ENCODE measurements around the gene NUP210L.

NUP210L gene

DNA sequence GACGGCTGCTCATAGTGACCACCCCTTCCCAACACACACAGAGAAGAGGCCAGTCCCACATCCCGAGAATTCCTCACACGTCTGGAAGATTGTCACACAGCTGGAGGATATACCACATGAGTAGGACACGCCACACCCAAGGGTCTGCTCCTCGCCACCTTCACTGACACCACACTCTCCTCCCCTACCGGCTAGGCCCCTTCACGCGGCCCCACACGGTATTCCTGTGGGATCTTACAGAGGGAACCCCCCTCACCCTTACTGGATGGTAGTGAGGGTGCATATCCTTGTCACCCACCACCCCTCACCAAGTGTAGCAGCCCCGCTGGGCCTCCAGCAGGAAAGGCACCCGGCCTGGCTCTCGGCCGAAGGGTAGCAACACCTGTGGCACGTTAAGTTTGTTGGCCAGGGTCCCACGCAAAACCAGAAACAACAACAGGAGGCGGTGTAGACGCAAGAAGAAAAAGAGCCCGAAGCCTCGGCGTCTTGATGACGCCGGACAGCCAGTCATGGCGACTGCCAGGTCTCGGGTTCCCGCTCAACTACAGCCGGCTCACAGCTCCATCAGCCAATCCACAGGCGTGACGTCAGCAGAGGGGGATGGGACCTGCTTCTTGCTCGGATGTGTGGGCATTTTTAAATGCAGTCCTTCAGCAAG is at the start of gene NUP210L:
TSS of gene NUP210L (minus strand) at position 540 of the 658 bp plus-strand sequence.
- no peak within 1 kb of the TSS for H3K9ac ChIP-seq (ENCODE audit: low read depth in 1 of 2, low read length in 2 of 2)
- peaks cover 18 to 36% of the 10 kb centered on the region in 2 donors for H3K36me3 ChIP-seq (ENCODE audit: control insufficient read depth in 2 of 2, insufficient read depth in 2 of 2, low read length in 2 of 2)
- H3K9me3 ChIP-seq (ENCODE audit: control insufficient read depth in 2 of 2, low read length in 2 of 2), result no peaks in the 10 kb centered on the region
- no peaks in the 10 kb centered on the region for H3K27me3 ChIP-seq (ENCODE audit: control insufficient read depth in 2 of 2, insufficient read depth in 2 of 2, low read length in 2 of 2)
- H3K4me1 ChIP-seq (ENCODE audit: control insufficient read depth in 2 of 2, insufficient read depth in 2 of 2, low read length in 2 of 2), result peaks cover 4 to 7% of the 10 kb centered on the region in 2 donors
- H3K4me3 ChIP-seq (ENCODE audit: low read length in 2 of 2), result peak within 1 kb of the TSS in 1 of 2 donors; percentile 7
- H3K27ac ChIP-seq (ENCODE audit: low read depth in 2 of 2, low read length in 2 of 2), result peak within 1 kb of the TSS; percentile 3 to 63

DNA sequence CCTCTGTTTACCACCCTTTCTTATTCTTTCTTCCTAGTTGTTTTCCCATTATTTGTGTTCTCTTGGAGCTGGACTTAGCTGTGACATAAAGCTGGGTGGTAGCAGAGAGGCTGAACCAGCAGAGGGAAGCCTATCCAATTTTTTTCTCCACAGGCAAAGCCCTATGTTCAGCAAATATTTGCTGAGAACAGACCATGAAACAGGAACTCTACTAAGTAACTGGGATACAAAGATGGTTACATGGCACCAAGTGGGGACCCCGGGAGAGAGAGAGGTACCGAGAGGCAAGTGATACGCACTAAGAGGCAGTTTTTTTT is 44.6 kb upstream of the NUP210L start:
- Histone ChIP-seq H3K4me1 (ENCODE audit: control insufficient read depth in 2 of 2, insufficient read depth in 2 of 2, low read length in 2 of 2) (no peaks in the 10 kb centered on the region), H3K4me3 (ENCODE audit: low read length in 2 of 2) (peak overlapping the region in 1 of 2 donors; percentile 32), H3K27ac (ENCODE audit: low read depth in 2 of 2, low read length in 2 of 2) (no peak overlapping the region), H3K27me3 (ENCODE audit: control insufficient read depth in 2 of 2, insufficient read depth in 2 of 2, low read length in 2 of 2) (no peaks in the 10 kb centered on the region), H3K9ac (ENCODE audit: low read depth in 1 of 2, low read length in 2 of 2) (no peak overlapping the region), H3K36me3 (ENCODE audit: control insufficient read depth in 2 of 2, insufficient read depth in 2 of 2, low read length in 2 of 2) (no peaks in the 10 kb centered on the region), H3K9me3 (ENCODE audit: control insufficient read depth in 2 of 2, low read length in 2 of 2) (no peaks in the 10 kb centered on the region)

DNA sequence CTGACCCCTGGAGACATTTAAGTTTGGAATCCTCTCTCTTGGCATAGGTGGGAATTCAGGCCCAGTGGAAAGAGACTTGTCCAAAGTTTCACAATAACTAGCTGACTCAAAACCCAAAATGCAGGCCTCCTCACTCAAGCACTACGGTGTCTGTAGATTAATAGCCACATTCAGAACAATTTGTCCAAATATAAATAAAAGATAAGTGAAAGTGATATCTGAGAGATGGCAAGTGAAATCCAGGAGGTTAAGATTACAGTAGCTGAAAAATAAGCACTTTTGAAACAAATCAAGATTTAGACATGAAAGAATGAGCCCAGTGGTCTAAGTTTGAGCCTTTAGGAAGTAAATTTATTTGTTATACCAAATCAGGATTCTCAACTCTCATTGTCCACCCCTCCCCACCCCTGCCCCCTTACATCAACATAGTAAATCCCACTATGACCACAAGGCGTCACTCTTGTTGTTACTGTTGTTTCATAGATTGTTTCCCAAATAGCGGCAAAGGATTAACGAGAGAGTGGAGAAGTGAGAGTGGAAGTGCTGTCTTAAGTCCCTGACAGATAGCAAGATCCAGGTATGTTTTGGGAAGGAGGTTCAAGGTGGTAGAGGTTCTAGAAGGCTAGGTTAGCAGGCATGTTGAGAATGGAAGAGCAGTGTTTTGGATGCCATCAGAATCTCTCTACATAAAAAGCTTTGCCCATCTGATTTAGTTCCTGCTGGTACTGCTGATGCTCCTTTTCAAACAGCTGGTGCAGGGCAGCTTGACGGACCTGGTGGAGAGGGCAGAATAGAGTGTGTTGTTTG is 44.1 kb upstream of the NUP210L start:
- Histone ChIP-seq H3K4me3 (ENCODE audit: low read length in 2 of 2) (peak overlapping the region in 1 of 2 donors; percentile 32), H3K27ac (ENCODE audit: low read depth in 2 of 2, low read length in 2 of 2) (no peak overlapping the region), H3K9ac (ENCODE audit: low read depth in 1 of 2, low read length in 2 of 2) (peak overlapping the region in 1 of 2 donors; percentile 7), H3K27me3 (ENCODE audit: control insufficient read depth in 2 of 2, insufficient read depth in 2 of 2, low read length in 2 of 2) (no peaks in the 10 kb centered on the region), H3K9me3 (ENCODE audit: control insufficient read depth in 2 of 2, low read length in 2 of 2) (no peaks in the 10 kb centered on the region), H3K4me1 (ENCODE audit: control insufficient read depth in 2 of 2, insufficient read depth in 2 of 2, low read length in 2 of 2) (no peaks in the 10 kb centered on the region), H3K36me3 (ENCODE audit: control insufficient read depth in 2 of 2, insufficient read depth in 2 of 2, low read length in 2 of 2) (no peaks in the 10 kb centered on the region)

DNA sequence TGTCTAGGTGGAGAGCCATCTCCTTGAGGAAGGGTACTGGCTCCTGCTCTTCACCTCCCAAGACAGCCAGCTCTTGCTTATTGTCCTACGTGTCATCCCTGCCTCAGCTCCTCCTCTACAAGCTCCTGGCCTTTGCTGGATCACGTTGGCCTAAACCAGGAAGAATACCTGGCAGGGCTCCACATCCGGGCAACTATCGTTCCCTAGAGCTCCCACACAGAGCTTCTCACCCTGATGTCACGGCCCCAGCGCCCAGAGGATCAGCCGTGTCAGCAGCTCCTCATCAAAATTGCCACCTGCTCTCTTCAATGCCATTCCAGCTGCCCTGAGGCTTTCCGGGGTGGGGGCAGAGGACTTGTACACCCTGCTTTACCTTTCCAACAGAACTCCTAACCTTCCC is 38.9 kb upstream of the NUP210L start:
- H3K27ac ChIP-seq (ENCODE audit: low read depth in 2 of 2, low read length in 2 of 2), result no peak overlapping the region

DNA sequence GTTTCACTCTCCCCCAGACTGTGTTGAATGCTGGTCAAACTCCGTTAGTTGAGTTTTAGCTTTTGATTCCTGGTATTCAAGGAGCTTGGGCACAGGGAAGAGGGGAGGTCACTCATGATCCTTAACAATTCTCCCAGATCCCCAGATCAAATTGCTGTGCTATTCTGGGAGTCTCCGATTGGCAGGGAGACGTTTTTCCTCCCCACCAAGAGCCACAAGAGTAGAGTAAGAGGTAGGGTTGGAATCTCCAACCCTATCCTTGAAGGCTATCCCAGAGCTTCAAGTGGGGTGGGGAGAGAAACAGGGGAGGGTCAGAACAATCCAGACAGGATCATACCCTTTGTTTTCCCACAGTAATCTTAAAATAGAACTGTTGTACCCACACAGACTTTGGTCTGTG is 37.6 kb upstream of the NUP210L start:
- H3K9ac ChIP-seq (ENCODE audit: low read depth in 1 of 2, low read length in 2 of 2), result no peak overlapping the region
- no peak overlapping the region for H3K27ac ChIP-seq (ENCODE audit: low read depth in 2 of 2, low read length in 2 of 2)
- no peaks in the 10 kb centered on the region for H3K9me3 ChIP-seq (ENCODE audit: control insufficient read depth in 2 of 2, low read length in 2 of 2)
- H3K4me1 ChIP-seq (ENCODE audit: control insufficient read depth in 2 of 2, insufficient read depth in 2 of 2, low read length in 2 of 2), result no peaks in the 10 kb centered on the region
- no peaks in the 10 kb centered on the region for H3K36me3 ChIP-seq (ENCODE audit: control insufficient read depth in 2 of 2, insufficient read depth in 2 of 2, low read length in 2 of 2)
- peaks cover 5 to 8% of the 10 kb centered on the region in 2 donors for H3K27me3 ChIP-seq (ENCODE audit: control insufficient read depth in 2 of 2, insufficient read depth in 2 of 2, low read length in 2 of 2)
- no peak overlapping the region for H3K4me3 ChIP-seq (ENCODE audit: low read length in 2 of 2)

More for the DNA sequence above, 38.9 kb upstream of the NUP210L start:
- H3K4me1 ChIP-seq (ENCODE audit: control insufficient read depth in 2 of 2, insufficient read depth in 2 of 2, low read length in 2 of 2), result no peaks in the 10 kb centered on the region
- H3K36me3 ChIP-seq (ENCODE audit: control insufficient read depth in 2 of 2, insufficient read depth in 2 of 2, low read length in 2 of 2), result no peaks in the 10 kb centered on the region
- no peak overlapping the region for H3K9ac ChIP-seq (ENCODE audit: low read depth in 1 of 2, low read length in 2 of 2)
- H3K27me3 ChIP-seq (ENCODE audit: control insufficient read depth in 2 of 2, insufficient read depth in 2 of 2, low read length in 2 of 2), result peaks cover 5 to 8% of the 10 kb centered on the region in 2 donors
- no peaks in the 10 kb centered on the region for H3K9me3 ChIP-seq (ENCODE audit: control insufficient read depth in 2 of 2, low read length in 2 of 2)
- no peak overlapping the region for H3K4me3 ChIP-seq (ENCODE audit: low read length in 2 of 2)

DNA sequence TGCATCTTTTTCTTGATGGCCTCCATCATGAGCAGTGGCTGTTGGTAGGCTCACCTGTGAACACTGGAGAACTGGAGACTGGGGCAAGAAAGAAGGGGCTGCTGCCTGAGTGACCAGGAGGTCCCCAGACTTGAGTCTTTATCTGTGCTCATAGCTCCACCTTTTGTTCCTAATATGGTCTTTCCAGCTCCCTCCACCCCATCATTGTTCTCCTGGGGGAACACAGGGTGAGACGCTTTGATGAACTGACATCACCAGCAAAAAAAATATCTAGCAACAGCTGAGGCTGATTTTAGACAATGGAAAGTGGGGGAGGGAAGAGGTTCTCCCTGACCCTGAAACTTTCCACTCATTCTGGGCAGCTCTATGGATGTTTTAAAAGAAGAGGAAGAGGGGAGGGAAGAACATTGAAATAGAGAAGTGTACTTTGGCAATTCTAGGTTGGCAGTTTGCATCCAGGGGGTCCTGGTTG is 37.2 kb upstream of the NUP210L start, which contains the start of gene TPM3:
TSS of gene TPM3 (minus strand) at position 111 of the 472 bp plus-strand sequence. CDS start at position 29, 82 bp downstream.
- Histone ChIP-seq H3K36me3 (ENCODE audit: control insufficient read depth in 2 of 2, insufficient read depth in 2 of 2, low read length in 2 of 2) (no peaks in the 10 kb centered on the region), H3K4me3 (ENCODE audit: low read length in 2 of 2) (no peak within 1 kb of the TSS), H3K9me3 (ENCODE audit: control insufficient read depth in 2 of 2, low read length in 2 of 2) (no peaks in the 10 kb centered on the region), H3K9ac (ENCODE audit: low read depth in 1 of 2, low read length in 2 of 2) (no peak within 1 kb of the TSS), H3K27ac (ENCODE audit: low read depth in 2 of 2, low read length in 2 of 2) (no peak within 1 kb of the TSS), H3K27me3 (ENCODE audit: control insufficient read depth in 2 of 2, insufficient read depth in 2 of 2, low read length in 2 of 2) (peaks cover 5 to 8% of the 10 kb centered on the region in 2 donors), H3K4me1 (ENCODE audit: control insufficient read depth in 2 of 2, insufficient read depth in 2 of 2, low read length in 2 of 2) (no peaks in the 10 kb centered on the region)

DNA sequence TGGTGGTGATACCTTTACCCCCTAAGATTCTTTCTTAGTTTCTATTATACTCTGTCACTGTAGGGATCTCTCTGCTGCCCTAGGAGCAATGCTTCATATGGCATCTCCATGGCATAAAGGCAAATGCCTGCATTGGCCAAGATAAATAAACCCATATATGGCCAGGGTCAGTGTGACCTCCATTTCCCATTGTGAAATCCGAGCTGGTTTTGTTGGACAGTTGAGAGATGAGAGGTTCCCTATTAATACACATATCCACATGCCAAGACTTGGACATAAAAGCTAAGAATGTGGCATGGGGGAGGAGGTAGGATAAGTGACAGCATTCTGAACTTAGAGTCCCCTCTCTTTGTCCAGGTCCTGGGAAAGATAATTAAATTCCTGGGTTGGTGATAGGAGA is 35.7 kb upstream of the NUP210L start:
- Histone ChIP-seq H3K4me1 (ENCODE audit: control insufficient read depth in 2 of 2, insufficient read depth in 2 of 2, low read length in 2 of 2) (no peaks in the 10 kb centered on the region), H3K27me3 (ENCODE audit: control insufficient read depth in 2 of 2, insufficient read depth in 2 of 2, low read length in 2 of 2) (peaks cover 5 to 8% of the 10 kb centered on the region in 2 donors), H3K4me3 (ENCODE audit: low read length in 2 of 2) (no peak overlapping the region), H3K27ac (ENCODE audit: low read depth in 2 of 2, low read length in 2 of 2) (no peak overlapping the region), H3K36me3 (ENCODE audit: control insufficient read depth in 2 of 2, insufficient read depth in 2 of 2, low read length in 2 of 2) (no peaks in the 10 kb centered on the region), H3K9ac (ENCODE audit: low read depth in 1 of 2, low read length in 2 of 2) (no peak overlapping the region), H3K9me3 (ENCODE audit: control insufficient read depth in 2 of 2, low read length in 2 of 2) (no peaks in the 10 kb centered on the region)

DNA sequence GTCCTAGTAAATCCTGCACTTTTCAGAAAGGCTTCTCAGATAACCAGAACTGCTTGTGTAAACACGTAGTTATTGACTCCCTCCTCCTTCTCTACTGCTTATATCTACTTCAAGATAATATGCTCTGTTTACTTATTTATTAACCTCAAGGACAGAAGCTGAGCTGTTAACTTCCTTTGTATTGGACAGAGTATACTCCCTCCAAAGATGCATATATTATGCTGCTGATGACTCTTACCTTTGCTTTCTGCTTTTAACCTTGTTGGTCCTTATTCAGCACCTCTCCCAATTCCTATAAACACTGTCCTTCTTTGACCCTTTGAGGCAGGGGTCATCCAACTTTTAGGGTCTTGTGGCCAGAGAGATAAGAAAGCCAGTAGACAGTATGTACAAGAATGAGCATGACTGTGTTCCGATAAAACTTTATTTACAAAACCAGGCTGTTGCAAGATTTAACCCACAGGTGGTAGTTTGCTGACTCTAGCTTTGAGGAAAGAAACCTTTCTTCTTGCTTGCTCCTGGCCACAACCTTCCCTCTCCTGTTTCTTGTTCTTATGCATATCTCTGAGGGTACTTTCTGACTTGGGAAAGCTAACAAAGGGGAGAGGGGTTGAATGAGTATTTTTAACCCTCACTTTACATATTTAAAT is 32.1 kb upstream of the NUP210L start:
- H3K27me3 ChIP-seq (ENCODE audit: control insufficient read depth in 2 of 2, insufficient read depth in 2 of 2, low read length in 2 of 2), result peaks cover 0 to 3% of the 10 kb centered on the region in 2 donors
- H3K4me3 ChIP-seq (ENCODE audit: low read length in 2 of 2), result no peak overlapping the region
- no peak overlapping the region for H3K27ac ChIP-seq (ENCODE audit: low read depth in 2 of 2, low read length in 2 of 2)
- no peak overlapping the region for H3K9ac ChIP-seq (ENCODE audit: low read depth in 1 of 2, low read length in 2 of 2)
- H3K36me3 ChIP-seq (ENCODE audit: control insufficient read depth in 2 of 2, insufficient read depth in 2 of 2, low read length in 2 of 2), result no peaks in the 10 kb centered on the region
- peaks cover 5 to 6% of the 10 kb centered on the region in 2 donors for H3K4me1 ChIP-seq (ENCODE audit: control insufficient read depth in 2 of 2, insufficient read depth in 2 of 2, low read length in 2 of 2)
- no peaks in the 10 kb centered on the region for H3K9me3 ChIP-seq (ENCODE audit: control insufficient read depth in 2 of 2, low read length in 2 of 2)

DNA sequence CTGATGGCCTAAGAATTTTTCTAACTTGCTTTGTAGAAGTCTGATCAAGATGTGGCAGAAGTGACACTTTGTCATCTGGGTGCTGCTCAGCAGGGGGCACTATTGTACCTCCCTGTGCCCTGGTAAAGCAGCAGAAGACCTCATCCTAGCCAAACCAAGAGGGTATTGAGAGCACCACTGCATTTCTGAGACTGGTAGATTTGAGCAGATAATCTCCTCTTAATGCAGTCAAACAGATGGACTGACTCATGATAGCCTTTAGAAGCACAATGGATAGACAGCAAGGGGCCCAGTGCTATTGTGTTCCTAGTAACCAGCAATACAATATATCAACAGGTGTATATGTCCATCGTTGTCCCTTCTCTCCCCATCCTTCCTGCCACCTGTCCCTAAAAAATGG is 31.3 kb upstream of the NUP210L start:
- H3K9ac ChIP-seq (ENCODE audit: low read depth in 1 of 2, low read length in 2 of 2), result no peak overlapping the region
- no peaks in the 10 kb centered on the region for H3K36me3 ChIP-seq (ENCODE audit: control insufficient read depth in 2 of 2, insufficient read depth in 2 of 2, low read length in 2 of 2)
- no peak overlapping the region for H3K4me3 ChIP-seq (ENCODE audit: low read length in 2 of 2)
- no peaks in the 10 kb centered on the region for H3K9me3 ChIP-seq (ENCODE audit: control insufficient read depth in 2 of 2, low read length in 2 of 2)
- H3K27me3 ChIP-seq (ENCODE audit: control insufficient read depth in 2 of 2, insufficient read depth in 2 of 2, low read length in 2 of 2), result peaks cover 0 to 2% of the 10 kb centered on the region in 2 donors
- peaks cover 12% of the 10 kb centered on the region in 2 donors for H3K4me1 ChIP-seq (ENCODE audit: control insufficient read depth in 2 of 2, insufficient read depth in 2 of 2, low read length in 2 of 2)
- H3K27ac ChIP-seq (ENCODE audit: low read depth in 2 of 2, low read length in 2 of 2), result no peak overlapping the region
